Type B pancreatic cell (in vitro differentiated cells): ENCODE results near the gene CREBZF. TPM values are rescaled to one million over a fixed set of nuclear protein-coding genes. Genes with fewer than 3 reads are reported as not detected.

ENCODE experiments used
- DNase-seq: peaks from one replicate; pipeline ENCODE4 v3.0.0; 2021; ENCODE audit warnings: mixed read lengths; ENCODE audit not compliant: unreplicated experiment; ENCODE audit errors: extremely low spot score
- H3K27ac Mint-ChIP-seq: 2 replicates; pipeline ENCODE4 v1.8.0; 2021; ENCODE audit warnings: mild to moderate bottlenecking, mixed read lengths
- H3K27me3 Mint-ChIP-seq: 2 replicates; pipeline ENCODE4 v1.8.0; 2021; ENCODE audit warnings: mixed read lengths
- H3K36me3 Mint-ChIP-seq: 2 replicates; pipeline ENCODE4 v1.8.0; 2021; ENCODE audit warnings: mixed read lengths
- H3K4me1 Mint-ChIP-seq: one replicate; pipeline ENCODE4 v1.8.0; 2021; ENCODE audit warnings: mixed read lengths; ENCODE audit not compliant: unreplicated experiment
- H3K4me3 Mint-ChIP-seq: 2 replicates; pipeline ENCODE4 v1.8.0; 2021; ENCODE audit warnings: mild to moderate bottlenecking, mixed read lengths
- H3K9me3 Mint-ChIP-seq: 2 replicates; pipeline ENCODE4 v1.8.0; 2021; ENCODE audit warnings: mixed read lengths
- CTCF ChIP-seq: fragments of 200-600 bp; sonication (generic); conservative IDR thresholded peaks from 2 replicates; pipeline ENCODE4 v1.5.0; 2021; ENCODE audit warnings: antibody characterized with exemption, mild to moderate bottlenecking
- total RNA-seq: library from RNA; stranded (reverse); gene quantifications from 2 replicates; pipeline ENCODE4 v1.2.1, GENCODE V29; 2021; ENCODE audit warnings: low replicate concordance

The CREBZF gene
- total RNA-seq, 1 donor from 2014 or later = 55.7 TPM

- Mint-ChIP-seq H3K4me3 (peak overlapping the region; percentile 96), H3K4me1 (peaks cover 13% of the 10 kb centered on the region), H3K27me3 (no peaks in the 10 kb centered on the region), H3K36me3 (peaks cover 23% of the 10 kb centered on the region), H3K9me3 (no peaks in the 10 kb centered on the region), H3K27ac (peak overlapping the region; percentile 96)
- TF ChIP-seq CTCF = no peak
- DNase-seq = no peak
Measured at GRCh38 chr11:85665733-85666132, 804 bp upstream of the CREBZF start.

- H3K27me3 Mint-ChIP-seq = no peaks in the 10 kb centered on the region
- peak overlapping the region; percentile 96 for H3K27ac Mint-ChIP-seq
- H3K9me3 Mint-ChIP-seq = no peaks in the 10 kb centered on the region
- peak; percentile 78 for DNase-seq
- peaks cover 31% of the 10 kb centered on the region for H3K4me1 Mint-ChIP-seq
- H3K36me3 Mint-ChIP-seq = peaks cover 35% of the 10 kb centered on the region
- peak; percentile 63 for TF ChIP-seq CTCF
- H3K4me3 Mint-ChIP-seq = peak overlapping the region; percentile 96
Measured at GRCh38 chr11:85663753-85664614, 945 bp downstream of the CREBZF start.

GRCh38 chr11:85663080-85663752 is 1.7 kb downstream of the CREBZF start:
- H3K27me3 Mint-ChIP-seq = no peaks in the 10 kb centered on the region
- H3K27ac Mint-ChIP-seq = peak overlapping the region; percentile 96
- peaks cover 39% of the 10 kb centered on the region for H3K36me3 Mint-ChIP-seq
- H3K4me3 Mint-ChIP-seq = peak overlapping the region; percentile 96
- DNase-seq = no peak
- no peak for TF ChIP-seq CTCF
- no peaks in the 10 kb centered on the region for H3K9me3 Mint-ChIP-seq
- peaks cover 35% of the 10 kb centered on the region for H3K4me1 Mint-ChIP-seq

GRCh38 chr11:85661972-85662664 is 2.8 kb downstream of the CREBZF start:
- no peak for TF ChIP-seq CTCF
- peaks cover 35% of the 10 kb centered on the region for H3K4me1 Mint-ChIP-seq
- H3K9me3 Mint-ChIP-seq = no peaks in the 10 kb centered on the region
- no peak overlapping the region for H3K27ac Mint-ChIP-seq
- DNase-seq = no peak
- peak overlapping the region; percentile 85 for H3K4me3 Mint-ChIP-seq
- peaks cover 40% of the 10 kb centered on the region for H3K36me3 Mint-ChIP-seq
- H3K27me3 Mint-ChIP-seq = no peaks in the 10 kb centered on the region

GRCh38 chr11:85658180-85658579 is 6.7 kb downstream of the CREBZF start:
- H3K27ac Mint-ChIP-seq = no peak overlapping the region
- no peaks in the 10 kb centered on the region for H3K27me3 Mint-ChIP-seq
- no peaks in the 10 kb centered on the region for H3K9me3 Mint-ChIP-seq
- no peak for DNase-seq
- H3K4me1 Mint-ChIP-seq = peaks cover 31% of the 10 kb centered on the region
- no peak overlapping the region for H3K4me3 Mint-ChIP-seq
- no peak for TF ChIP-seq CTCF
- peaks cover 40% of the 10 kb centered on the region for H3K36me3 Mint-ChIP-seq
